HG03060 (cell line): ENCODE data around the gene KLF7.

Experiments
- ATAC-seq: cut with Tn5 transposase; IDR thresholded peaks from one replicate; pipeline ENCODE4 v1.9.1; 2021; ENCODE audit warnings: low read depth, moderate number of reproducible peaks; ENCODE audit not compliant: unreplicated experiment

Gene KLF7

DNA sequence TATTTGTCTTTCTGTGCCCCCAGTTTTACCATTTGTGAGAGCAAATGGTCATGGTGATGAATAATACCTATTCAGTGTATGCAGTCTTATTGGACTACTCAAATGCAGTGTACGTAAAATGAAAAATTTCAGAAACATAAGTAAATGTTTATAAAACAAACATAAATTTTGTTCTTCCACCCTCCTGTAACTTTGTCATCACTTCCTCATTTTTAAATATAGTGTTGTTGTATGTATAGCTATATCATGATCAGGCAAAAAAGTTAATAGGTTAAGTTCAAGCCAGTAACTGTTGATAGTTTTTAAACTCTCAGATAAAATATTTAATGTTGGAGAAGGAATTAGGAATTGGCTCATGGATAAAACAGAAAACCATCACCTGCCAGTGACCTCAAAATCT is 93.2 kb downstream of the KLF7 start:
- no peak for ATAC-seq

DNA sequence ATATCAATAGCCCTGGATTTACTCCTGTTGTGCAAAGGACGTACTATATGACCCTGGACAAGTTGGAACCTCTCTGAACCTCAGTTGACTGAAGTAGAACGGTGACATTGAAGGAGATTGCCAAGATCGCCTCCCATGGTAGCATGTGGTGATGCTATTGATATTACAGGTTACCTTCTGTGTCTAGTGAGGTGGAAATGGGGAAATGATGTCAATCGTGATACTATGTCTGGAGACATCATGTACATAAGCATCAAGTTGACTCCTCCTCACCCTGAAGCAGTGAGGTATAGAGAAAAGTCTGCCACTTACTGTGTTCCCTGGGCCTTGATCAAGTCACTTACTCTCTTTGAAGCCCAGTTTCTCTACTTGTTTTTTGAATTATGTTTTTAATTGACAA is 93.9 kb downstream of the KLF7 start:
- ATAC-seq: no peak

DNA sequence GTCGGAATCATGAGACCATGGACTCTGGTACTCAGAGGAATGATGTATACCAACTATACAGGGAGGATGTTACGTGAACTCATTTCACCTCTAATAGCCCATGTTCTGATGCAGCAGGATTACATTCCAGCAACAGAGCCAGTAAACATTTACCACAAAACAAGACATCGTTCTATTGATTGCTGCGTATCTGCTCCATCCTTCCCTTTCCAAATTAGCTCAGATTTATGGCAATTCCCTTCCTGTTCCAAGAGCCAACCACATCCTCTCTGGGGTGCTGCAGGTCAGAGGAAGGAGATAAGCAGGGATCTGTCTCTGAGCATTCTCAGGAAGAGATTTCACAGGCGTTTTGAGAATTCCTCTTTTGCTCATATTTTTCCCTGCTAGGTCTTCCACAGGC is 98.3 kb downstream of the KLF7 start:
- ATAC-seq: no peak

DNA sequence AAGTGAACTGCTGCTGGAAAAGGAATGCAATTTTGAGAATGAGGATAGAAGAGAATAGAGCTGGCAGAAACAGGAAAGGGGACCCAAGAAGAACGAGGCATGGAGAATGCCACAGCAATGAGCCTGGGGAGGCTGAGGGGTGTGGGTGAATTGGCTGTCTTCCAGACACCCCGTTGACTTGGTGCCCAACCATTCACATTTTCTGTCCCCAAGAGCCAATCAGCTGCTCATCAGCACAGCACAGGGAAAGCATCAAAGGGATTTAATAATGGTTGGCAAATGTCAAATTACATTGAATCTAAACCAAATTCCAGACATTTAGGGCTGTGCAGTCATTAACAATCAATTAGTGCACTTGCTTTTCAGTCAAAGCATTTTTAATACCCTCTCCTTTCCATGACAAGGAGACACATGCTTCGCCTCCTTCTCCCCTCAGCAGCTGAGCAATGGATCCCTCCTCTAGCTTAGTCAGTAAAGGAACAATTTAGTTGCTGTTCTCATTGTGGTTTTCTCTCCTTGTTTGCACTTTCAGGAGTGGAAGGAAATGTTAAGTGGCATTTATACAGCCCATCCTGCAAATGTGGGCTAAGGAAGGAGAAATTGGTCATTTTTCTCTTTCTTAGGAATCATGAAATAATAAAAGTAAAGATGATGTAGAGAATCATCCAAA is 98.8 kb downstream of the KLF7 start:
- no peak for ATAC-seq

DNA sequence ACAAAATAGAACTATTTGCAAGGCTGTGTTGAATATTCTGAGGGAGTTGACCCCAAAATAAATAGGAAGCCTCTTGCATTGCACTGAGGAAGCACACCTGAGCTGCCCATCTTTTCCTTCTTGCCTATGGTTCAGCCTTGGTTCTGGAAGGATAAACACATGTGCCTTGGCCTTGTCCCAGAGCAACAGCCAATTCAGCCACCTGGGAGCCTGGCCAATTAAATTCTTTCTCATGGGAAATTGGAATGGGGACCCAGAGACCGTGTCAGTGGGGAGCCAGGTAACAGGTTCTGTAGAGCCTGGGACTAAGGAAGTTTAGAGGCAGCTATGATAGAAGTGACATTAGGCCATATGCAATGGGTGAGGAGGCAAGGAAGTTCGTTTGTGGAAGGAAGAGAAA is 99.6 kb downstream of the KLF7 start:
- no peak for ATAC-seq

DNA sequence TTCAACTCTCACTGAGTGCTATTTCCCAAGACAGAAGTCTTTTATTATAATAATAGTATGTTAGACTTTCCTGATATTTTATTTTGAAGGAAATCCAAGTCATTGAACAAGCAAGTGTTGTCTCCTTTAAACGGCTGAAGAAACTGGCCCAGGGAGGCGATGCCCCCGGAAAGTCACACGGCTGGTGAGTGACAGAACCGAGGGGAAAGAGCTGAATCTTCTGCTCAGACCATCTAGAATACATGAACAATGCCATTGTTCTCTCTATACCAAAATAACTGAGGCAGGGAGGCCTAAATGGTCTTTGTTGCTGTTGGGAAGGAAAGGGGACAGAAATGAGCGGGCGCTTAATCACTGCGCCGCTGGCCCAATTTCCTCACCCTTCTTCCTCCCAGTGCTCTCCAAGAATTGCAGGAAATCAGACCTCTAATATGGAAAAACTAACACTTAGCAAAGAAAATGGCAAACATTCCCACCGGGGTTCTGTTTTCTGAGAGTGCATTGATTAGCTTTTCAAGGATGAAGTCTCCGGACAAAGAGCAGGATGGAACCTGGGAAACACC is 101.5 kb downstream of the KLF7 start:
- no peak for ATAC-seq

DNA sequence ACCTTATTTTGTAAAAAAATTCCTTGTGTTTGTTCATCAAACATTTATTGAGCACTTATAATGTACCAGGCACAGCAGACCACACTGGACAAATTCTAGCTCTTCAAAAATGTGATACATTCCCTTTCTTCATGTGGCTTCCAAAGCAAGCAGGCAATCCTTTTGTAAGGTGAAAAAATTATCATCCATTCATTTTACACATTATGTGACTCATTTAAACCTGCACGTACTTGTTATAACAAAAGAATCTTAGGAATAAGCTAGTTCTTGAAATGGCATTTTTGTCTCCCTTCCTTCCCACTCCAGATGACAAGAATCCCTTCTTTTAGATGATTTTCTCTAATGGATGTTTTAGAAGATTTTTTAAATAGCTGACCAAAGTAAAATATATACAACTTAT is 104.6 kb downstream of the KLF7 start:
- ATAC-seq: no peak

DNA sequence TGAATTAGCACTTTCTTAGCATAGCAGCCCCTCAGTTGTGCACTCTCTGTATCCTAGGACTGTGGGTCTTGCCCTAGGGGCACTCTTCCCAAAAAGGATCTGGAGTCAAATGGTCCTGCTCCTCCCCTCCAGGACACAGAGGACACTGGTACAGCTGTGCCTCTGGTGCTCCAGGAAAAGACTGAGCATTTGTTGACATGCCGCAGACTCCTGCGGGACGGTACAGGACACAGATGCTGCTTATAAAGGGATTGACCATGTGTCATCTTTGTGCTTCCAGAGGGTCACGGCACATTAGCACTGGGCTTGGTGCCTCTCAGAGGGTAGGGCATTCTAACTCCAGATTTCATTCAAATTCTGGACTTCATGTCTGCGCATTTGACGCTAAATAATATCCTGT is 110.5 kb downstream of the KLF7 start:
- no peak for ATAC-seq

DNA sequence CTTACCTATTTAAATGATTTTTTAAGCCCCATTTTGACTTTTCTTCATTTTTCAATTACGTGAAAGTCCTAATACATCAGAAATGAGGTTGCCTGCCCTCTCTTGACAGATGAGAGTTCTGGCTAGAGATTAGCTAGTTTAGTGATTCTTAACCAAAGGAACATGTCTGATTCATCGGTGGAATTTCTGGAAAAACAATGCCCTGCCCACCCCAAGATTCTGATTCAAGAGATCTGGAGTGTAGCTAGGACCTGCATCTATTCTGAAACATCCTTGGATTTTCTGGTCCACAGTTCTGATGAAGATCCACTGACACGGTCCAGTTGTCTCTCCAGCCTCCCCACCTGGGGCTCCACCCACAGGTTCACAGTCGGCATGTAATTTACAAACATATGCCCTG is 111.2 kb downstream of the KLF7 start:
- ATAC-seq: no peak

DNA sequence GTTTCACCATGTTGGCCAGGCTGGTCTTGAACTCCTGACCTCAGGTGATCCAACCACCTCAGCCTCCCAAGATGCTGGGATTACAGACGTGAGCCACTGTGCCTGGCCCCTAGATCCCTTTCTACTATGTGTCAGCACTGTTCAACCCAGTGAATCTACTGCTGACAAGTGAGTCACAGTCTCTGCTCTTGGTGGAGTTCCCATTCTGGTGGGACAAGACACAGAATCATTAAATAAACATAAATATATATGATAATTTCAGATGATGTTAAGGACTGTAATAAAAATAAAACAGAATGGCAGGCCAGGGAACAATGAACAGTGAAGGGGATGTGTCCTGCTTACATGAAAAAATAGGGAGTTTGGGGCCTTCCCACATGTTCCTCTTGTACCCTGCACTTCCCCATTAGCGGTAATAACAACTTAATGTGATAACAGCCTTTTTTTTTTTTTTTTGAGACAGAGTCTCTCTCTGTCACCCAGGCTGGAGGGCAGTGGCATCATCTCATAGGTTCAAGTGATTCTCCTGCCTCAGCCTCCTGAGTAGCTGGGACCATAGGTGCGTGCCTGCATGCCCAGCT is 114.3 kb downstream of the KLF7 start:
- ATAC-seq: no peak

DNA sequence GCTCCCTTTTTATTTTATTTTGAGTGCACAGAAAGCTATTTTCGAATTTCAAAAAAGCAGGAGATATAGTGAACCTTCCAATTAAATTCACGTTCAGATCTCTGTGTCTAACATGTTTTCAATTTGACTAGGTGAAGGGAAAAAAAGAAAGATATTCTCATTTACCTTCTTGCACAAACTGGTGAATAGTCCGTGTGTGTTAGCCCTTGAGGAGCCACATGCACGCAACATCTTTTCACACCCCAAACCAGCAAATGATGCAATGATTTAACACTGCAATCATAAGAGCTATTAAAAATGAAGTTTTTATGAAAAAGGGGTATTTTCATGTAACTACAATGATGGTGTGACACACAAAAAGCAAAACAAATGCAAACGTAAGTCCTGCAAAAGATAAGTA is 116.6 kb downstream of the KLF7 start:
- ATAC-seq: no peak

DNA sequence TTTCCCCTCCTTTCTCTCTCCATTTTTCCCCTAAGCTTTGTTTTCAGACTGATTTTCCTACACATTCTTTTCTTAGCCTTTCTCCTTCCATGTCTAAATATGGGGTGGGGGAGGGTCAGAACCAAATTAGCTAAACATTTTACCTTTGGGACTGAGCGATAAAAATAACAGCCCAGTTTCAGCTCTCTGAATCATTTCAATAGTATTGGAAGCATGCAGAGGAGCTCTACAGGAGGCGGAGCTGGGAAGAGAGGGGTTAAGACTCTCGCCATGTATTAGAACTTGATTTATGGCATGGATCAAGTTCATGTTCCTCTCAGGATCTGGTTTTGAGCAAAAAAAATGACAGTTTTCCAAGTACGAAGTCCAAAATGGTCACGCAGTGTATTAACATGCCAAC is 117.3 kb downstream of the KLF7 start:
- no peak for ATAC-seq

DNA sequence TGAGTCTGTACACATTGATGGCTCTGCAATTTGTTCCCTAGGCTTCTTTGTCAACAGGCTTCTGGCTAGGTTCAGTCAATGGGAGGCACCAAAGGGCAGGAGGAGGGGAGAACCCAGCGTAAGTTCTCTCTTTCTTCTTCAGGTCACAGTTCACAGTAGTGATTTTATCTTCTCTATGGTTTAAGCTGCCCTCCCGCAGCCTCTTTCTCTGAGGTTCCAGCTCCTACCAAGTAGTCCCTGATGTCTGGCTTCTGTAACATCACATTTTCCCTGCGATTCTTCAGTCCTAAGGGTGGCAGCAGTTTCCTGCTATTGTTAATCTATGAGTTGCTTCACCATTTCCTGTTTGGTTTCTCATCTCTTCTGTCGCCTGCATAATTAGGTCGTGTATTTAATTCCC is 119.0 kb downstream of the KLF7 start:
- ATAC-seq: no peak

DNA sequence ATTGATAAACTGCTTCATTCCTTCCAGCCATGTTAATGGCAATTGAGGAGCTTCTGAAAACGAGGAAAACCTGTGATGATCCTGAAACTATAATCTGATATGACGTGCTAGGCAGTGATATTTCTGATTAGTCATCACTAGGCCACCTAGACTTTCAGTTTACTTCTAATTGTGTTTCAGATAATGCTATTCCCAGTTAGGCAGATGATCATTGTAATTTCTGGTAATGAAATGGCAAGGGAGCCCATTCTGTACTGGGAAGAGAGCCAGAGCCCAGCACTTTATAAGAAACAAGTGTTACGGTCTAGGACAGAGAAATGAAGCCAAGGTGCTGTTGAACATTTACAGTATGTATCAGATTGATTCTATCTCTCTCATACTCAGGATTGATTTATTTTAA is 120.2 kb downstream of the KLF7 start:
- ATAC-seq: no peak

DNA sequence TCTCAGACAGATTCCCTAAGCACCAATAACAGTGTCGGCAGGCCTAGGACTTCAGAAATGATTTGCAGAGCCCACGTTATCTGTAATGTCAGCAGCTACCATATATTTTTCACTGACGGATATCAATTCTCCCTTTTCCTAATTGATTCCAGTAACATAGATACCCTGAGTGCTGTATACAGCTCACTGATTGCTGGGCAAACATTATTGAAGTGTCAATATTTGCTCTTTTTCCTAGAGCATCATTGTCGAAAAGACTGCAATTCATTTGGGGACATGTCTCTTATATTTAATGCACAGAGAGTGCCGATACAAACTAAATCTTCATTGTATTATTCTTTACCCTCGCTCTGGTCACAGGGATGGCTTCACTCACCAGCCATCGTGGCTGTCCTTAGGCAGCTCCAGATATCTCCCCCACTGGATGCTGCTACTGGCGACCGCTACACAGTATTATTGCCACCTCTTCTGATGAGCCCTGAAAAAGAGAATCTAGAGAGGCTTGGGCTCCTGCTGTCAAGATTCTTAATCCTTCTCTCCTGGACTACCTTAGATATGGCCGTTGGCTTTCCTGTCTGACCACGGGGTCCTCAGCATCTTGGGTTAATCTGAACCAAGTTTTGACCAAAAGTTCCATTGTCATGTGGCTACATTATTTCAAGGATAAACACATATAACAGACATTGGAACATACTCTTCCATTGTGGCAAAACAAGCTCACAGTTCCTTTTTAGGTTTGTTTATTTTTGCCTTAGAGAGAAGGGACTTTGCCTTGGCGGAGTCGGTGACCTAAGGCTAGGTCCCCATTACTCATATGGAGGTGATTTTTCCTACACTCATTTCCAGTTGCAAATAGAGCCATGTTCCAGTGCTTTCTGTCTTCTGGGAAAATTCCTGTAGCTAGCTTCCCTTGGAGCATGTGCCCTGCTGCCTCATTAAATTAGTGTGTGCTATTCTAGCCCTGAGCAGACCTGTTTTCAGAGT is 121.1 kb downstream of the KLF7 start:
- no peak for ATAC-seq

DNA sequence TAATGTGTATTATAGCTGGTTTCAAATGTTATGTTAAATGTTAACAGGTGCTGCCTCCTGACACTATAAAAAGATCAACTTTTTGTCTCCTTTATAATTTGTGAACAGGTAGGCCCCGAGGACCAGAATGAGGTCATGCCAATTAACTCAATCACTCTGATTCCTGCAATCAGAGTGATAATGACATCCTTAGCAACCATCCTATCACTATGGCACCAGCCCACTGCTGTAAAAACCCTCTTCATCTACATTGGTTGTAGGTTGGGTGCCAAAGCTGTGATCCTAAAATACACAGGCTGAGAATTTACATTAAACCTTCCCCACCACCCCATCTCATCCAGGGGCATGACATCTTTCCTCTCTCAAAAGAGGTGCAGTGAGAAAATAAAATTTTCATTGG is 122.9 kb downstream of the KLF7 start:
- no peak for ATAC-seq

DNA sequence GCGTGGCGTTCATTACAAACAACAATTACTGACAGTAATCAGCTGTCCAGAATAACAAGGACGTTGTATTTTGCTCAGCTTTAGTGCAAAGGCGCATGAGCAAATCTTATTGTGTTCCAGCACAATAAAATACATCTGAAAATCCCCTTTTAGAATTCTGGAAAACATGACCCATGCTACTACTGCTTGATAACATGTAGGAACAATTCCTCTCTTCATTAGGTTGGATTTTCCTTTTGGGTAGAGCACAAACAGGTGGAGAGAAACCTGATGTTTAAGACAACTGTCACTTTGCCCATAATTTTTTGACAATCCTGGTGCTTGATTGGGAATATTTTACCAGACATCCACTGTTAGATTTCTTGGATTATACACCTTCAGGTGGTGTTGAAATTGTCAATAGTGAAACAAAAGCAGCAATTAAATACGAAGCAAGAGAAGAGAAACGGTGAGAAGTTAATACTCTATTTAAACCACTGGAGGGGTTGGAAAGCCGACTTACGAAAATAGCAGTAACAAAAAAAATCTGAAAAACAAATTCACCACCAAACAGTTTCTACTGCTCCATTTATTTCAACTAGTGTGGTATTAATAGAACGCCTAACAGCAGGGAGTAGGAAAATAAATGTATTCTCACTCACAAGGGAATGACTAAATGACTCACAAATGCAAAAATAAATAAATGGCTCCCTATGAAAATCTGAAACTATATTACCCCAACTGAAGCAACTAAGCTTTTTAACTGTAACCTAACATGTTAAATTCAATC is 123.8 kb downstream of the KLF7 start:
- no peak for ATAC-seq

DNA sequence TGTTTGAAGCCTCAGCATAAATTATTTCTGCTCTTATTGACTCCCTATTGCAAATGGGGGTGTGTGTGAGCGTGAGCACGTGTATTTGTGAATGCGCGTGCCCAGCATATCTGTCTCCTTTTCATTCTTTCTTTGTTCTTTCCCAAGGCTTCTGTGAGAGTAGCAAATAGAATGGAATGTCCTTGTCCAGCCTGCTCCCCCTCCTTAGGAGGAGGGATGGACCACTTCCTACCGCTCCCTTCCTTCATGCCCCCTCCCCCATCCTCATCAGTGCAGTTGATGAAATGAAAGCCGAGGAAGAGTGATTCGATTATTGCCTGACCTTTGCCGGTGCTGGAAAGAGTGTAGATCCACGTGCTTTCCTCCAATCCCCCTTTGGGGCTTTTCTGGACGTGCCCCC is 124.5 kb downstream of the KLF7 start:
- ATAC-seq: no peak

DNA sequence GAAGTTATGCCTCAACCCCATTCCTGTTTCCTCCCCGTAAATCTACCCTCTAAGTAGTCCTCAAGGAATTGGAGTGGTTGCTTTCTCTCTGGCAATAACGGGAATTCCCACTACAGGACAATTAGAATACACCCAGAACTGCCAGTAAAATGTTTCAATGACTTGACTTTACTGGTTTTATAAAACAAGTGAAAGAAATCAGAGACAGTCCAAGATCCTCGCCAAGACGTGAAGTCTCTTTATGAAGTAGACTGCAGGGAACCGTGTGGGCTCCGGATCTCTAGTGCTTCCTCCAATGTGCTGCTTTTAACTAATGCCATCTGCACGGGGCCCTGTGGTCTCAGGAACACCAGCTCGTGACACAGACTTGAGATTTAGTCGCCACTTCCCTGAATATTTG is 125.1 kb downstream of the KLF7 start:
- ATAC-seq: no peak

DNA sequence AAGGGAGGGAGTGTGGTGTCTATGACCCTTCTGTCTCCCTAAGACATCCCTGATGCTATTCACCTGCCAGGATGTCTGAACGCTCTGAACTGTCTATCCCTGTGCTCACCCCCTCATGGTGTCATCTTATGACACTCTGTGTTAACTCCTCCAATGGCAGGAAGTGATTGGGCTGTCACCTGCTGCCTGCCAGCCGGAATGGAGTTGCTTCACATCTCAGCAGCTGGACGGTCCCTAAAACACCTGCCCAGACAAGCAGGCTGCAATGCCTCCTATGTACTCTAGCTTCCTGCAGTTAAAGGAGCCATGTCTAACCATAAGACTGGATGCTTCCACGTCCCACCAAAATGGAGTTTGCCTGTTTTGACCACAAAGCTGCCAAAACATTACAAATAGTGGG is 126.5 kb downstream of the KLF7 start:
- no peak for ATAC-seq

DNA sequence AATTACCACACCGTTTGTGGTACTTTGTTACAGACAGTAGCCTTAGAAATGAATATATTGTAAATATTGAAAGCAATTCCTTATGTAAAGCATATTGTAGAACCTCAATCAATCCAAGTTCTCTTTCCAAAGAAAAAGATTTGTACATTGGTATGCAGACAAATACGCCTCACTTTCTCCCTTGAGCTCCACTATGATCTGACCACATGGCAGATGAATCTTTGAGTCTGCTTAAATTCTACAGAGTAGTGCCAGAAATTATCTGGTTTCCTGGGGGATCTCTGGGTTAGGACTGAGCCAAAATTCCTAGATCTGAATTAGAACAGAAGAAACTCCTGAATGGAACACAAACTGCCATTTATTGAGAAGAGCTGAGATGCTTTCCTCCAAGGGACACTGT is 127.4 kb downstream of the KLF7 start:
- no peak for ATAC-seq
